GM23338 (cell line): ENCODE results near the gene ZFHX3. TPM values are rescaled to one million over a fixed set of nuclear protein-coding genes. Genes with fewer than 3 reads are reported as not detected.

Experiments used
- CREB1 ChIP-seq: fragments of 250-450 bp; sonication (Bioruptor Pico); IDR thresholded peaks from 2 replicates; pipeline ENCODE4 v1.5.0; 2020; ENCODE audit warnings: low read depth, mild to moderate bottlenecking, moderate library complexity
- ETS1 ChIP-seq: IDR thresholded peaks from 2 replicates; pipeline ENCODE4 v1.6.1; 2016; ENCODE audit warnings: antibody characterized with exemption
- EZH2 ChIP-seq: fragments of 200-600 bp; sonication (generic); IDR thresholded peaks from one replicate; pipeline ENCODE4 v1.8.0; 2017; ENCODE audit warnings: antibody characterized with exemption, mild to moderate bottlenecking, low read depth; ENCODE audit not compliant: unreplicated experiment
- POLR2AphosphoS5 ChIP-seq: IDR thresholded peaks from 2 replicates; pipeline ENCODE4 v1.6.1; 2016; ENCODE audit warnings: antibody characterized with exemption, low read depth
- ZNF331 ChIP-seq: fragments of 250-450 bp; sonication (Bioruptor Pico); IDR thresholded peaks from 2 replicates; pipeline ENCODE4 v1.5.0; 2020; ENCODE audit warnings: low read depth, mild to moderate bottlenecking, moderate library complexity
- polyA plus RNA-seq: library from polyadenylated mRNA; unstranded; fragments of >200 nt; fragmentation: Nextera tagmentation; extraction: Ambion mirVana; gene quantifications from 2 replicates; pipeline ENCODE4 v1.2.1, GENCODE V29; 2016
- total RNA-seq: library from RNA; depleted of rRNA; stranded (reverse); fragments of >200 nt; shearing (Covaris generic); gene quantifications from 2 replicates; pipeline ENCODE4 v1.2.3, GENCODE V29; 2014
- TF ChIP-seq, protein P1 (sequence below): fragments of 250-450 bp; sonication (Bioruptor Pico); IDR thresholded peaks from 2 replicates; pipeline ENCODE4 v1.5.0; 2020; ENCODE audit warnings: mild to moderate bottlenecking, moderate library complexity
- TF ChIP-seq, protein P2 (sequence below), 2 experiments: fragments of 200-600 bp in 1 of 2; sonication (generic) in 1 of 2; conservative IDR thresholded peaks; 2 replicates each; pipeline versions ENCODE4 v1.5.1 to v1.6.1; 2016 to 2017; ENCODE audit warnings: antibody characterized with exemption in 2 of 2, low read depth in 2 of 2, mild to moderate bottlenecking in 2 of 2, moderate library complexity in 1 of 2

ZFHX3 gene
- total and polyA plus RNA-seq, 2 experiments from 2014 or later = 1.0 to 1.5 TPM

GRCh38 chr16:72957303-72958277 lies 90.3 kb downstream of the ZFHX3 start (continued):
- TF ChIP-seq, protein P1, sequence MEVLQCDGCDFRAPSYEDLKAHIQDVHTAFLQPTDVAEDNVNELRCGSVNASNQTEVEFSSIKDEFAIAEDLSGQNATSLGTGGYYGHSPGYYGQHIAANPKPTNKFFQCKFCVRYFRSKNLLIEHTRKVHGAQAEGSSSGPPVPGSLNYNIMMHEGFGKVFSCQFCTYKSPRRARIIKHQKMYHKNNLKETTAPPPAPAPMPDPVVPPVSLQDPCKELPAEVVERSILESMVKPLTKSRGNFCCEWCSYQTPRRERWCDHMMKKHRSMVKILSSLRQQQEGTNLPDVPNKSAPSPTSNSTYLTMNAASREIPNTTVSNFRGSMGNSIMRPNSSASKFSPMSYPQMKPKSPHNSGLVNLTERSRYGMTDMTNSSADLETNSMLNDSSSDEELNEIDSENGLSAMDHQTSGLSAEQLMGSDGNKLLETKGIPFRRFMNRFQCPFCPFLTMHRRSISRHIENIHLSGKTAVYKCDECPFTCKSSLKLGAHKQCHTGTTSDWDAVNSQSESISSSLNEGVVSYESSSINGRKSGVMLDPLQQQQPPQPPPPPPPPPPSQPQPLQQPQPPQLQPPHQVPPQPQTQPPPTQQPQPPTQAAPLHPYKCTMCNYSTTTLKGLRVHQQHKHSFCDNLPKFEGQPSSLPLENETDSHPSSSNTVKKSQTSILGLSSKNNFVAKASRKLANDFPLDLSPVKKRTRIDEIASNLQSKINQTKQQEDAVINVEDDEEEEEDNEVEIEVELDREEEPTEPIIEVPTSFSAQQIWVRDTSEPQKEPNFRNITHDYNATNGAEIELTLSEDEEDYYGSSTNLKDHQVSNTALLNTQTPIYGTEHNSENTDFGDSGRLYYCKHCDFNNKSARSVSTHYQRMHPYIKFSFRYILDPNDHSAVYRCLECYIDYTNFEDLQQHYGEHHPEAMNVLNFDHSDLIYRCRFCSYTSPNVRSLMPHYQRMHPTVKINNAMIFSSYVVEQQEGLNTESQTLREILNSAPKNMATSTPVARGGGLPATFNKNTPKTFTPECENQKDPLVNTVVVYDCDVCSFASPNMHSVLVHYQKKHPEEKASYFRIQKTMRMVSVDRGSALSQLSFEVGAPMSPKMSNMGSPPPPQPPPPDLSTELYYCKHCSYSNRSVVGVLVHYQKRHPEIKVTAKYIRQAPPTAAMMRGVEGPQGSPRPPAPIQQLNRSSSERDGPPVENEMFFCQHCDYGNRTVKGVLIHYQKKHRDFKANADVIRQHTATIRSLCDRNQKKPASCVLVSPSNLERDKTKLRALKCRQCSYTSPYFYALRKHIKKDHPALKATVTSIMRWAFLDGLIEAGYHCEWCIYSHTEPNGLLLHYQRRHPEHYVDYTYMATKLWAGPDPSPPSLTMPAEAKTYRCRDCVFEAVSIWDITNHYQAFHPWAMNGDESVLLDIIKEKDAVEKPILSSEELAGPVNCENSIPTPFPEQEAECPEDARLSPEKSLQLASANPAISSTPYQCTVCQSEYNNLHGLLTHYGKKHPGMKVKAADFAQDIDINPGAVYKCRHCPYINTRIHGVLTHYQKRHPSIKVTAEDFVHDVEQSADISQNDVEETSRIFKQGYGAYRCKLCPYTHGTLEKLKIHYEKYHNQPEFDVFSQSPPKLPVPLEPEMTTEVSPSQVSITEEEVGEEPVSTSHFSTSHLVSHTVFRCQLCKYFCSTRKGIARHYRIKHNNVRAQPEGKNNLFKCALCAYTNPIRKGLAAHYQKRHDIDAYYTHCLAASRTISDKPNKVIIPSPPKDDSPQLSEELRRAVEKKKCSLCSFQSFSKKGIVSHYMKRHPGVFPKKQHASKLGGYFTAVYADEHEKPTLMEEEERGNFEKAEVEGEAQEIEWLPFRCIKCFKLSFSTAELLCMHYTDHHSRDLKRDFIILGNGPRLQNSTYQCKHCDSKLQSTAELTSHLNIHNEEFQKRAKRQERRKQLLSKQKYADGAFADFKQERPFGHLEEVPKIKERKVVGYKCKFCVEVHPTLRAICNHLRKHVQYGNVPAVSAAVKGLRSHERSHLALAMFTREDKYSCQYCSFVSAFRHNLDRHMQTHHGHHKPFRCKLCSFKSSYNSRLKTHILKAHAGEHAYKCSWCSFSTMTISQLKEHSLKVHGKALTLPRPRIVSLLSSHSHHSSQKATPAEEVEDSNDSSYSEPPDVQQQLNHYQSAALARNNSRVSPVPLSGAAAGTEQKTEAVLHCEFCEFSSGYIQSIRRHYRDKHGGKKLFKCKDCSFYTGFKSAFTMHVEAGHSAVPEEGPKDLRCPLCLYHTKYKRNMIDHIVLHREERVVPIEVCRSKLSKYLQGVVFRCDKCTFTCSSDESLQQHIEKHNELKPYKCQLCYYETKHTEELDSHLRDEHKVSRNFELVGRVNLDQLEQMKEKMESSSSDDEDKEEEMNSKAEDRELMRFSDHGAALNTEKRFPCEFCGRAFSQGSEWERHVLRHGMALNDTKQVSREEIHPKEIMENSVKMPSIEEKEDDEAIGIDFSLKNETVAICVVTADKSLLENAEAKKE = no peak
- TF ChIP-seq, protein P2, sequence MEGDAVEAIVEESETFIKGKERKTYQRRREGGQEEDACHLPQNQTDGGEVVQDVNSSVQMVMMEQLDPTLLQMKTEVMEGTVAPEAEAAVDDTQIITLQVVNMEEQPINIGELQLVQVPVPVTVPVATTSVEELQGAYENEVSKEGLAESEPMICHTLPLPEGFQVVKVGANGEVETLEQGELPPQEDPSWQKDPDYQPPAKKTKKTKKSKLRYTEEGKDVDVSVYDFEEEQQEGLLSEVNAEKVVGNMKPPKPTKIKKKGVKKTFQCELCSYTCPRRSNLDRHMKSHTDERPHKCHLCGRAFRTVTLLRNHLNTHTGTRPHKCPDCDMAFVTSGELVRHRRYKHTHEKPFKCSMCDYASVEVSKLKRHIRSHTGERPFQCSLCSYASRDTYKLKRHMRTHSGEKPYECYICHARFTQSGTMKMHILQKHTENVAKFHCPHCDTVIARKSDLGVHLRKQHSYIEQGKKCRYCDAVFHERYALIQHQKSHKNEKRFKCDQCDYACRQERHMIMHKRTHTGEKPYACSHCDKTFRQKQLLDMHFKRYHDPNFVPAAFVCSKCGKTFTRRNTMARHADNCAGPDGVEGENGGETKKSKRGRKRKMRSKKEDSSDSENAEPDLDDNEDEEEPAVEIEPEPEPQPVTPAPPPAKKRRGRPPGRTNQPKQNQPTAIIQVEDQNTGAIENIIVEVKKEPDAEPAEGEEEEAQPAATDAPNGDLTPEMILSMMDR (conservative IDR thresholded peaks at IDR 0.05; ENCODE audit: low read depth in 2 of 2) = no peak
- TF ChIP-seq POLR2AphosphoS5 (no peak), ZNF331 (no peak), EZH2 (no peak), ETS1 (no peak), CREB1 (no peak)
